Transverse colon (tissue), 4 donors: ENCODE results near the gene LILRA6. TPM values are rescaled to one million over a fixed set of nuclear protein-coding genes. Genes with fewer than 3 reads are reported as not detected.
"Not testable (repeated sequence)": the region's sequence is repeated elsewhere in the genome, so short reads cannot be mapped to it uniquely, and the experiment has no call there.

Experiments
- DNase-seq: peaks from one replicate; pipeline ENCODE4 v3.0.0-alpha.2; 2019
- H3K27ac ChIP-seq, 4 donors: fragments of 200-600 bp; sonication (generic); 2 replicates each; pipeline ENCODE4 v1.5.1; 2016 to 2018; ENCODE audit warnings: inconsistent platforms in 4 of 4
- H3K27me3 ChIP-seq: fragments of 200-600 bp; sonication (generic); 2 replicates; pipeline ENCODE4 v1.5.1; 2017; ENCODE audit warnings: inconsistent platforms
- H3K36me3 ChIP-seq, 4 donors: fragments of 200-600 bp; sonication (generic); 2 replicates each; pipeline ENCODE4 v1.5.1; 2017 to 2019; ENCODE audit warnings: inconsistent platforms in 4 of 4
- H3K4me1 ChIP-seq, 4 donors: fragments of 200-600 bp; sonication (generic); 2 replicates each; pipeline ENCODE4 v1.5.1; 2017 to 2020; ENCODE audit warnings: inconsistent platforms in 4 of 4
- H3K4me3 ChIP-seq, 4 donors: fragments of 200-600 bp; sonication (generic); 1 replicate in 1 of 4; 2 replicates in 3 of 4; pipeline versions ENCODE4 v1.5.1 to v1.6.1; 2017 to 2019; ENCODE audit warnings: inconsistent platforms in 4 of 4
- H3K9me3 ChIP-seq, 2 donors: fragments of 200-600 bp; sonication (generic); 2 replicates each; pipeline ENCODE4 v1.5.1; 2017 to 2019; ENCODE audit warnings: inconsistent platforms in 2 of 2
- EP300 ChIP-seq: sonication (generic); formaldehyde crosslinking; IDR thresholded peaks from one replicate; pipeline ENCODE4 v1.6.1; 2017; ENCODE audit warnings: antibody characterized with exemption, low read depth
- POLR2A ChIP-seq: fragments of 450-650 bp; IDR thresholded peaks from one replicate; pipeline ENCODE4 v1.6.1; 2016; ENCODE audit warnings: antibody characterized with exemption, mild to moderate bottlenecking, moderate library complexity
- POLR2AphosphoS5 ChIP-seq, 3 donors: sonication (generic); formaldehyde crosslinking; IDR thresholded peaks; one replicate each; pipeline ENCODE4 v1.6.1; 2016; ENCODE audit warnings: antibody characterized with exemption in 3 of 3
- WGBS, 2 donors: methylation state at CpG; one replicate each; pipeline ENCODE4 v1.1.5; 2018; ENCODE audit warnings: low coverage in 1 of 2; 5-methylcytosine and 5-hydroxymethylcytosine counted together
- in situ Hi-C, 4 donors: fragments of 200-750 bp; cut with MboI; loops; one replicate each; pipeline versions ENCODE4 v1.15.0 to v1.15.1; 2017; ENCODE audit warnings: low sequenced_read_pairs in 3 of 4, low pct_ligation_motif_present in 1 of 4, low pct_unique_long_range_greater_than_20kb in 1 of 4
- intact Hi-C: fragments of 100-400 bp; cut with DNase I; formaldehyde crosslinking; loops from one replicate; pipeline ENCODE4 v1.15.1; 2023; ENCODE audit warnings: low total_unique reads
- total RNA-seq, 4 donors: library from RNA; depleted of rRNA; stranded (reverse); fragments of >200 nt; gene quantifications; one replicate each; pipeline ENCODE4 v1.1.0, GENCODE V29; 2016
- TF ChIP-seq, protein P1 (sequence below), 5 experiments: fragments of 200-600 bp in 3 of 5; fragments of 450-650 bp in 2 of 5; sonication (generic) in 3 of 5; IDR thresholded peaks; 1 replicate in 2 of 5; 2 replicates in 3 of 5; pipeline ENCODE4 v1.5.1; 2016 to 2017; ENCODE audit warnings: antibody characterized with exemption in 5 of 5, inconsistent platforms in 3 of 5, mild to moderate bottlenecking in 2 of 5, moderate library complexity in 1 of 5

Gene LILRA6
- total RNA-seq, 4 donors from 2014 or later = 0.79 to 1.4 (median 1.1) TPM; not detected in 1

- intact Hi-C loops (no loop called here), in situ Hi-C loops (no loop called here)
- H3K27me3 ChIP-seq = peaks cover 12% of the 10 kb centered on the region
- no peaks in the 10 kb centered on the region for H3K4me1 ChIP-seq
- TF ChIP-seq EP300 (no peak), POLR2AphosphoS5 (IDR thresholded peaks at IDR 0.05) (no peak)
- TF ChIP-seq, protein P1, sequence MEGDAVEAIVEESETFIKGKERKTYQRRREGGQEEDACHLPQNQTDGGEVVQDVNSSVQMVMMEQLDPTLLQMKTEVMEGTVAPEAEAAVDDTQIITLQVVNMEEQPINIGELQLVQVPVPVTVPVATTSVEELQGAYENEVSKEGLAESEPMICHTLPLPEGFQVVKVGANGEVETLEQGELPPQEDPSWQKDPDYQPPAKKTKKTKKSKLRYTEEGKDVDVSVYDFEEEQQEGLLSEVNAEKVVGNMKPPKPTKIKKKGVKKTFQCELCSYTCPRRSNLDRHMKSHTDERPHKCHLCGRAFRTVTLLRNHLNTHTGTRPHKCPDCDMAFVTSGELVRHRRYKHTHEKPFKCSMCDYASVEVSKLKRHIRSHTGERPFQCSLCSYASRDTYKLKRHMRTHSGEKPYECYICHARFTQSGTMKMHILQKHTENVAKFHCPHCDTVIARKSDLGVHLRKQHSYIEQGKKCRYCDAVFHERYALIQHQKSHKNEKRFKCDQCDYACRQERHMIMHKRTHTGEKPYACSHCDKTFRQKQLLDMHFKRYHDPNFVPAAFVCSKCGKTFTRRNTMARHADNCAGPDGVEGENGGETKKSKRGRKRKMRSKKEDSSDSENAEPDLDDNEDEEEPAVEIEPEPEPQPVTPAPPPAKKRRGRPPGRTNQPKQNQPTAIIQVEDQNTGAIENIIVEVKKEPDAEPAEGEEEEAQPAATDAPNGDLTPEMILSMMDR (IDR thresholded peaks at IDR 0.05) = no peak
- H3K9me3 ChIP-seq = no peaks in the 10 kb centered on the region
- no peak overlapping the region for H3K4me3 ChIP-seq
- DNase-seq = peak; percentile 36
- 50% methylated on average over 8 of the region's 8 CpGs; no CpG with 5 or more reads in 1 of the 2 donors for WGBS, 2 donors
- no peaks in the 10 kb centered on the region for H3K36me3 ChIP-seq
- H3K27ac ChIP-seq = no peak overlapping the region
Measured at GRCh38 chr19:54248016-54248601, 5.5 kb upstream of the LILRA6 start.

DNA sequence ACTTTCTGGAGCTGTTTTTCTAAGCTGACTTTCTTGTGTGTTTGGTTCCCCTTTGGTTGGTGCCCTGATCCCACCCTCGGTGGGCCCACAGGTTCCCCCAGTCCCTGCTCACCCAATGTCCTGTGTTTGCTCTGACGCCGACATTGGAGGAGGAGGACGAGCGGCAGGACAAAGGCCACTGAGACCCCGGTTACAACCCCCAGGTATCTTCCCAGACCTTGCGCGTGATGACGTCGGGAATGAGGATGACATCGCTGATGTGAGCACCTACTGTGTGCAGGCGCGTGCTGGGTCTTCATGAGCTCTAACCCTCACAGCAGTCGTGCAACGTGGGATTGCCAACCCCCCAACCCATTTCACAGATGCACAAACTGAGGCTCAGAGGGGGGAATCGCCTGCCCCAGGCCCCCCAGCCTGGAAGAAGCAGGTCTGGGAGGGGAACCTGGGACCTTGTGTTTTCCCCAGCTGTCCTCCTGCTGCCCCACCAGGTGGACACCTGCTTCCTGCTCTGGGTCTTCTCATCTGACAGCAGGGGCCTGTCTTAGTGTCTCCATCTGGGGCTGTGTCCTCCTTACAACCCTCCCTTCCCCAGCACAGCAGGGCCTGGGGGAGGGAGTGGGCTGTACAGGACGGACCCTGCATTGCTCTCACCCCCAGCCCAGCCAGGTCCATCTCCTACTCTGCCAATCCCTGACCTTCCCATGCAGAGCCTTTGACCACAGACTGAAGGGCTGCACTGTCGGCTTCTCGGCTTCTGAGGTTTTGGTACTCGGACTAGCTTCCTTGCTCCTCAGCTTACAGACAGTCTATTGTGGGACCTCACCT lies 4.7 kb upstream of the LILRA6 start:
- no peak overlapping the region for H3K4me3 ChIP-seq
- DNase-seq = no peak
- intact Hi-C loops = no loop called here
- no peaks in the 10 kb centered on the region for H3K36me3 ChIP-seq
- H3K4me1 ChIP-seq = no peaks in the 10 kb centered on the region
- no peaks in the 10 kb centered on the region for H3K9me3 ChIP-seq
- H3K27ac ChIP-seq = peak overlapping the region in 2 of 4 donors; percentile 15 to 26
- H3K27me3 ChIP-seq = peaks cover 4% of the 10 kb centered on the region
- 83 to 100% methylated on average over 2 to 20 of the region's 20 CpGs for WGBS, 2 donors
- TF ChIP-seq POLR2A (no peak), POLR2AphosphoS5 (IDR thresholded peaks at IDR 0.05) (no peak), EP300 (no peak)
- TF ChIP-seq, protein P1 (IDR thresholded peaks at IDR 0.05) = no peak
- in situ Hi-C loops = no loop called here

DNA sequence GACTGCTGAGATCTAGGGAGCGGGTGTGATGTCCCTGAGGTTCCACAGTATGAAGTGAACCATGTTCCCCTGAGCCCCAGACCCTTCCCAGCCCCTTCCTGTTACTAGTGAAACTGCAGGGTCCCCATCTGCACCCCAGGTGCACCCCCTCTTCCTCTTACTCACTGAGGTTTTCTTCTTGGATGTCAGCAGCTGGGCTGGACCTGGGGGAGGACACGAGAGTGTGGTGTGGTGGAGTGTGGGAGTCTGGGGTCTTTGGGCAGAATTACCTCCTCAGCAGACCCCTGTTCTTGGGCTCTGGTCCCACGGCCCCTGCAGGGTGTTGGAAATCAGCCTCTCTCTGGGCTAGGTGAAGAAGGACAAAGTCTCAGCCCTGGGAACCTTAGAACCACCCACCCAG lies 3.3 kb upstream of the LILRA6 start:
- Histone ChIP-seq H3K4me1 (no peaks in the 10 kb centered on the region), H3K27ac (no peak overlapping the region), H3K9me3 (no peaks in the 10 kb centered on the region), H3K27me3 (no peaks in the 10 kb centered on the region), H3K4me3 (no peak overlapping the region), H3K36me3 (no peaks in the 10 kb centered on the region)
- in situ Hi-C loops = no loop called here
- TF ChIP-seq, protein P1 (IDR thresholded peaks at IDR 0.05) = no peak
- no peak for TF ChIP-seq EP300
- TF ChIP-seq POLR2A = no peak
- TF ChIP-seq POLR2AphosphoS5 (IDR thresholded peaks at IDR 0.05) = no peak
- DNase-seq = no peak
- 20 to 55% methylated on average over 1 to 3 of the region's 3 CpGs for WGBS, 2 donors
- intact Hi-C loops = no loop called here

DNA sequence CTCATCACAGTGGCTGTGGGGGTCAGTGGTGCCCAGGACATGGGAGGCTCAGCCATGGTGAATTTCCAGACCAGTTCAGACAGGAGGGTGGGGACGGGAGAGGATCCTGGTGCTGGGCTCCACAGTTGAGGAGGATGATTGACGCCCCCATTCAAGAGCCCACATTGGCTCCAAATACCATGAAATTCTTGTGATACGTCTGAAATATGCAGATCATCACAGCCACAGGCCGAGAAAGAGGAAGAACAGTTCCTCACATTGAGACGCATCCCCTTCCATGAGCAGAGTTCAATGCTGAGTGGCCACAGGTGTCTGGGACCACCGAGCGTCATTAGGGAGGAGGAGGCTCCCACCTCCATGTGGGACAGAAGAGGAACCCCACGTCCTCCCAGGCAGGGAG lies 1.2 kb upstream of the LILRA6 start:
- DNase-seq, H3K36me3 ChIP-seq, H3K9me3 ChIP-seq, H3K27me3 ChIP-seq, in situ Hi-C loops, H3K27ac ChIP-seq, H3K4me1 ChIP-seq, intact Hi-C loops, H3K4me3 ChIP-seq: not testable (repeated sequence)
- WGBS, 2 donors = no CpG with 5 or more reads among the region's 8 CpGs

- in situ Hi-C loops, H3K4me3 ChIP-seq, H3K4me1 ChIP-seq, H3K9me3 ChIP-seq, H3K27ac ChIP-seq, H3K27me3 ChIP-seq, H3K36me3 ChIP-seq, intact Hi-C loops, DNase-seq: not testable (repeated sequence)
- no CpG with 5 or more reads among the region's 4 CpGs for whole genome bisulfite sequencing, 2 donors
Measured at GRCh38 chr19:54242234-54242633, 356 bp downstream of the LILRA6 start.

- 55% methylated on average over 10 of the region's 22 CpGs; no CpG with 5 or more reads in 1 of the 2 donors for WGBS, 2 donors
- H3K9me3 ChIP-seq, DNase-seq, H3K27me3 ChIP-seq, H3K27ac ChIP-seq, H3K4me1 ChIP-seq, H3K36me3 ChIP-seq, H3K4me3 ChIP-seq, in situ Hi-C loops, intact Hi-C loops: not testable (repeated sequence)
Measured at GRCh38 chr19:54240372-54241336, 1.9 kb downstream of the LILRA6 start.
